ENCODE results near the gene FBXO31.
"Not testable (repeated sequence)": the region's sequence is repeated elsewhere in the genome, so short reads cannot be mapped to it uniquely, and the experiment has no call there.

FBXO31 gene

DNA sequence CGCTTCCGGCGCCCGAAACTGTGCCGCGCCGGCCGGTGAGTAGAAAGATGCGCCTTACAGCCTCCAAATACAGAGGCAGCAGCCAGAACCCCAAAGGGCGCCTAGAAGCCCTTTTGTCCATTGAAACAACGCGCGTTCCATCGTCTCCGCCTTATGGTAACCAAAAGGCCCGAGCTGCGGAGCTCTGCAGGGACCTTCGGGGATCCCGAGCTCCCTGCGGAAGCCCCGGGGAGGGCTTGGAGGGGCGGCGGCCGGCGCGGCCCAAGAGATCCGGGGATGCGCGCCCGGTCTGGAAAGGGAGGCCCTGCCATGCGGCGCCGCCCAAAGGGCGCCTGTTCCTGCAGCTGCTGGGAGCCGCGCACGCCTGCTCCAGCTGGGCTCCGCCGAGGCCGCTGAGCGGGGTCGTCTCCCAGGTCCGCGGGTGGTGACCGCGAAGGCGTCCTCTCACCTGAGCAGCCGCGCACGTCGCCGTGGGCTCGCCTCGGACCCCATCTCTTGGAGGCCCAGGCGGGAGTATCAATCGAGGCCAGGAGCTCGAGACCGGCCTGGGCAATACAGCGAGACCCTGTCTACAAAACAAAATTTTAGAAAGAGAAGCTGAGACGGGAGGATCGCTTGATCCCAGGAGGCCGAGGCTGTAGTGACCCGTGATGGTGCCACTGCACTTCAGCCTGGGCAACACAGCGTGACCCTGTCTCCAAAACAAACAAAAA is 742 bp upstream of the FBXO31 start:
- no peak for DNase-seq (ENCODE audit: low read depth)

DNA sequence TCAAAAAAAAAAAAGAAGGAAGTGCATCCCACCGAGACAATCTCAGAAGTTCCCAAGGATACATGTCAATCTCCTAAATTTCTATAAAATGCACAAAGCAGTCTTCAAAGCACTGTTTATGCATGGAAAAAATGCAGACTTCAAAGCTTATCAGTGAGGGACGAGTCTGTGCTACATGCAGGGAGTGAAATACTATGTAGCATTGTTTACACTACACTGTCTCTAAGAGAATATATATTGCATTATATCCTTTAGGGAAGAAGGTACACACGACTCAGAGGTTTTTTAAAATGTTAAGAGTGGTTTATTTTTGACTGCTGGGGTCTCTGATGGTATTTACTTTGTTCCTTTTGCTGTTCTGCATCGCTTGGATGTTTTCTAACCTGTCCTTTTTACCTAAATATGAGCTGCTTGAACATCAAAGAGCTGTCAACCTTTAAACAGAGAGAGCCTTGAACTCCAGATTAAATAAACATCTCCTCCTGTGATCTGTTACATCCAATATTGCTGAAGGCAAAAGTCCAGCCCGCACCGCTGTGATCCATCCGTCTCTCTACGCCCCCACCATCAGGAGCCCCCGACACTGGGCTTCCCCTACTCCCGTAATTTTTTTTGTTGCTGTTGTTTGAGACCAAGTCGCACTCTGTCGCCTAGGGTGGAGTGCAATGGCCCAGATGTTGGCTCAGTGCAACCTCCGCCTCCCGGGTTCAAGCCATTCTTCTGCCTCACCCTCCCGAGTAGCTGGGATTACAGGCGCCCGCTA is 1.4 kb downstream of the FBXO31 start:
- no peak for DNase-seq (ENCODE audit: low read depth)

DNA sequence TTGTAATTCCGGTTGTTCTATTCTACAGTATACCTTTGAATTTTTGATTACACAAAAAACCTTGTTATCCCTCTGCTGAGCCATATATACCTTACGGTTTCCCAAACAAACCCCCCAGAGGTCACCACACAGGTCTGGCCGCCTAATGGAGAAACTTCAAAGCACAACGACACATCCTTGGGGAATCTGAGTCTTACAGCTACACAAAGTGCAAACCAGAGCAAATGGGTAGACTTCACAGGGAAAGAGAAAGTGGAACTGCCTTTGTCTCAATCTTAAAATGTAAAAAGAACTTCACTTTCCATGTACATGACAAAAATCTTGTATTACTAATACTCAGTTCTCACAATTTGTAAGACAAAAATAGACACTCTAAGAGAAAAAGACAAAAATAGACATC is 2.7 kb downstream of the FBXO31 start:
- no peak for DNase-seq (ENCODE audit: low read depth)

DNA sequence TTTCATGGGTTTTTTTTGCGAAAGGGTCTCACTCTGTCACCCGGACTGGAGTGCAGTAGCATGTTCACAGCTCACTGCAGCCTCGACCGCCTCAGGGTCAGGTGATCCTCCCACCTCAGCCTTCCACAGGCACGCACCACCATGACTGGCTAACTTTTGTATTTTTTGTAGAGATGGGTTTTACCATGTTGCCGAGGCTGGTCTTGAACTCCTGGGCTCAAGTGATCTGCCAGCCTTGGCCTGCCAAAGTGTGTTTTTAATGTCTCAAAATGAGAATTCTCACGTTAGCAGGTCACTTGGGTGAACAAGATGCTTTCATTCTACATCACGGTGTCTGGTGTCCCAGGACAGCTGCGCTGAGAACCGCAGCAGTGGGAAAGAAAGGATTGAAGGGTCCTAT is 3.2 kb downstream of the FBXO31 start:
- DNase-seq (ENCODE audit: low read depth) = no peak

DNA sequence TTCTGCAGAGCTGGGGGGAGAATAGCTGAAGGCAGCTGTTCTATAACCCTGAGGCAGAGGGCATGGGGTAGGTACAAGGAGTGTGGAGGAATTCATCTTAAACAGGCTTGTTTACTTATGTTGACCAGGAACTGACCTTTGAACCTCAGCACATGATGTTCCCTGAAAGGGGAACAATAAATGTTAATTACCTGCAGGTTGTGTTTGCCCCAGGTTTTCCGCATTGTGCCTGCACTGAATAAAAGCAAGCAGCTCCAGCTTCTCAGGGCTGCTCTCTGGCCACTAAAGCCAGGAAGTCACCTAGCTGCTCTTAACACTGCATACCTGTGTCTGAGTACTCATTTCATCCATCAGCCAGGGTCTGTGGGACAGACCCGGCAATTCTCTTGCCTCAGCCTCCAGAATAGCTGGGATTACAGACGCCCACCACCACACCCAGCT is 4.2 kb downstream of the FBXO31 start:
- DNase-seq (ENCODE audit: low read depth) = not testable (repeated sequence)

DNA sequence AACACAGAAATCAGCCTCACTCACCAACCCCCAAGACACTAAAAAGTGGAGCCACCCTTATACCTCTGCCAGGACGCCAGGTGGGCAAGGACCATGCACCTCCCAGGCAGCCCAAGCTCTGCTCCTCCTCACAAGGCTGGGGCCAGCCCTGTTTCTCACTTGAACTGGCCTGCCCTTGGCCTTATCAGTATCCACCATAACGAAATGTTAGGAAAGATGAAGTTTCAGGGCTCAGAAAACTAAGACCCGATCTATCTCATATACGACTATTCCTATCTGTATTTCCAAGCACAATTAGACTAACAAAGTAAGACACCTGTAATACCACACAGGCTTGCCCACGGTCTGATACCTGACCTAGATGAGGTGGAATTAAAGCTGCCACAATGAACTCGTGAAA is 6.9 kb downstream of the FBXO31 start:
- no peak for DNase-seq (ENCODE audit: low read depth)

DNA sequence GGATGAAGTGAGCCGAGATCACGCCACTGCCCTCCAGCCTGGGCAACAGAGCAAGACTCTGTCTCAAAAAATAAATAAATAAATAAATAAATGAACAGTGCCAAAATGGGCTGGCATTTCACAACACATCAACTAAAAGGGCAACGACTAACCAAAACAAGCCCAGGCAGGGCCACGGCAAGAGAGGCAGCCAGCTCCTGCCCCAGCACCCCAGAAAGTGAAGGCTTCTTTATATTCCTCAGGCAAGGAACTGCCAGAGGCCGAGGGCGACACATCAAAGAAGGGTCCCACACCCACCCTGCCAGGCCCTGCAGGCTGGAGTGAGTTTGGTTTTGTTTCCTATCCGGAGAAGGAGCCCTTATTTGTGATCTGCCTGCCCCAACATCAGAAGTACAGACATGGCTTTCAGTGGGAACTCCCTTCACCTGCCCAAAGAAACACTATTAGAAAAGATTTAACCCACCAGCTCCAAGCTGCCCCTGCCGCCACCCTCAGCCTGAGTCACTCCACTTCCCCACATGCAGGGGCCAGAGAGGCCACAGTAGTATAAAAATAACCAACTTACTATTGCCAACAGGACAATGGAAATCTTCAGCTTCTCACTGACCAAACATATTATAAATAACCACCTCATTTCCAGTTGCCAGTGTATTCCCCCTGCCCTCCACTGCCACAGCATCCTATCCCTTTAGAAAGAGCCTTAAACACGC is 8.0 kb downstream of the FBXO31 start:
- no peak for DNase-seq (ENCODE audit: low read depth)

DNA sequence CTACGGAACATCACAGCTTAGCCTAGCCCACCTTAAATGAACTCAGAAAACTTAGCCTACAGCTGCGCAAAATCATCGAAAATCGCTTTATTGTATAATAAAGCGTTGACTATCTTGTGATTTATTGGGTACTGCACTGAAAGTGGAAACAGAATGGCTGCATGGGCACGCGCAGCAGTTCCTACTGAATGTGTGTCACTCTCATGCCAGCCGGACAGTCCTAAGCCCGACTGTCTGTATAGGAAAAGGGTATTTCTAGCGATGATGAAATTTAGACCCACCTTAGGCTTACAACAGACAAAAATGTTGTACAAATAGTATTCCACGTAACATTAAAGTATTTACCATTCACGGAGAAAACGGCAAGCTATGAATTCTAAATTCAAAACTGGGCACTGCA is 9.3 kb downstream of the FBXO31 start:
- no peak for DNase-seq (ENCODE audit: low read depth)

DNA sequence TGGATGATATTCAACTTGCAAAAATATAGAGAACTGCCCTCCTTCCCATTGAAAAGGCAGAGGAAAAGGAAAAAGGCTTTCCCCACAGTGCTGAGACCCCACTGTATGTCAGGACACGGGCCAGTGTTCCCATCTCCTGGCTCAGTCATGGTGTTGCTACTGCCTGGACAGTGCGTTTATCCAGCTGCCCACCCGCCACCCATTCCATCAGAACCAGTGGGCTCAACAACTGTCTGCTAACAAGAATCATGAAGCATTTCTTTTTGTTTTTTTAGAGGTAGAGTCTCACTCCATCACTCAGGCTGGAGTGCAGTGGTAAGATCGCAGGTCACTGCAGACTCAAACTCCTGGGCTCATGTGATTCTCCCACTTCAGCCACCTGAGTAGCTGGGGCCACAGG is 11.3 kb downstream of the FBXO31 start:
- no peak for DNase-seq (ENCODE audit: low read depth)

DNA sequence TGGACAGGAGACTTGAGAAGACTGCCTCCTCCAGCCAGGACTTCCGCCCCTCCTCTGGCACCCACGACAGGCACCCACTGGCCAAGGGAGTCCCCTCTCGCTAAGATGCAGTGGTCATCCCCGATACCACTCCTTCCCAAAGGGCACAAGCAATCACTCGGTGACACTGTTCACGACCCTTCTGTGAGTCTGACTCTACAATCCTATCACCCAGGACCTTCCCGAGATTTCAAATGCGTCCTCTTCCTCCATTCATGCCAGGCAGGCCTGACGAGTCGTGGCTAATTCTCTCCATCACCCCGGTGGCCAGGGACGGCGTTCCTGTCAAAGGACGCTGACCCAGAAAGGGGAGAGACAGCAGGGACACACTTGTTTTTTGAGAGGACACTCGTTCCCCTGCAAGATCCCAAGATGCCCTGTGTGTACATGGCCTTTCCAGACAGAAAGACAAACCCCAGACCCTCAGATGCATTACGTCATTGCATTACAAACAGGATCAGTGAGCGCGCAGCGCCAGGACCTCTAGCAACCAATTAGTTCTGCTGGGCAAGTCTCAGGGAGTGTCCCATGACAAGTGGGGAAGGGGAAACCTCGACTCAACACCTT is 12.2 kb downstream of the FBXO31 start:
- DNase-seq (ENCODE audit: low read depth) = no peak

DNA sequence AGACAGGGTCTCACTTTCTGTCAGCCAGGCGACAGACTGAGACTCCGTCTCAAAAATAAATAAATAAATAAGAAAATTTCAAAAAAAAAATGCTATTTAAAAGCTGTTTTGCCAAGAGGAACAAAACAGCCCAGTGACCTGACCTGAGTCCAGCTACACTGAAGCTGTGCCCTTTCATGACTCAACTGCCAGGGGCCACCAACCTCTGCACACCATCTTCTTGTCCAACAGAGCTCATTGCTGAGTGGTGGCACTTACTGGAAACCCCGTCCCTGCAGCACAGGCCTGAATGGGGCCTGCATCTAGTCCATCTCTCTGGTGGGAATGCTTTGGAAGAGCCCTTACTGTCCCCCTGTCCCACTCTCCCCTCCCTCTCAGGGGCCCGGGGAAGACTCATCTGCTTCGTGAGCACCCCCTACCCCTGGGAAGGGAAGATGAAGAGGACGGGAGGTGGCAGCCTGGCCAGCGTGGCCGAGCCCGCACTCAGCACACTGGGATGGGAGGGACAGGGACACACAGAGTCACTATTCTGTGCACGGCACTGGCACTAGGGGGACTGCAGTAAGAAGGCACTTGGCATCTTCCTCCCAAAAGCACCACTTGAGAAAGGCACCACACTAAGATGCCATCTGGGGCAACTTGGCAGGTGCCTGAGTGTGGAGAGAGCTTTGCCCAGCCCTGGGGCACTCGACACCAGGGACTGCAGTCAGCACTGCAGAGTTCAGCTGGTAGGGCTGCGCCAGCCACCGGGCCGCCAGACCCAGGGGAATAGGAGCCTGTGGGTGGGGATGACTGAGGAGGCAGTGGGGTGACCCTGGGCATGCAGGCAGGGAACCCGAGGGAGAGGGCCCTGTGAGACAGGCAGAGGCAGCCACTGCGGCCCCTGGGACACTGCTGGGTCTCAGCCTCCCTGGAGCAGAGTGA is 13.5 kb downstream of the FBXO31 start:
- no peak for DNase-seq (ENCODE audit: low read depth)

DNA sequence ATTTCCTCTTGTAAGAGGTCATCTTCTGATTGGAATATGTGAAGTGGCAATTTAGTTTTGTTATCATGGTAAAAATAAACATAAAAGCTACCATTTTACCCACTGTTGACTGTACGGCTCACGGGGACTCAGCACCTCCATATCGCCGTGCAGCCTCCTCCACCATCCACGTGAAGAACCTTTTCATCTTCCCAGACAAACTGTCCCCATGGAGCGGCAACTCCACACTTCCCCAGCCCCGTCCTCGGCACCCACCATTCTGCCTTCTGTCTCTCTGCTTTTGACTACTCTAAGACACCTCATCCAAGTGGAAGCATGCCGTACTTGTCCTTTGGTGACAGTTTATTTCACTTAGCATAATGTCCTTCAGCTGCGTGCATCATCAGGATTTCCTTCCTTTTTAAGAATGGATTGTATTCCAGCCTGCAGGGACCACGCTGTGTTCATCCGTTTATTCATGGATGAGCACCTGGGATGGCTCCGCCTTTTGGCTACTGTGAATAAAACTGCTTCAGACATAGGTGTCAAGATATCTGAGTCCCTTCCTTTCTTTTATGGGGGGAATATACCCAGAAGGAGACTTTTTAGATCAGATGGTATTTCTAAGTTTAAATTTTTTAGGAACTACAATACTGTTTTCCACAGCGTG is 14.3 kb downstream of the FBXO31 start:
- DNase-seq (ENCODE audit: low read depth) = no peak

DNA sequence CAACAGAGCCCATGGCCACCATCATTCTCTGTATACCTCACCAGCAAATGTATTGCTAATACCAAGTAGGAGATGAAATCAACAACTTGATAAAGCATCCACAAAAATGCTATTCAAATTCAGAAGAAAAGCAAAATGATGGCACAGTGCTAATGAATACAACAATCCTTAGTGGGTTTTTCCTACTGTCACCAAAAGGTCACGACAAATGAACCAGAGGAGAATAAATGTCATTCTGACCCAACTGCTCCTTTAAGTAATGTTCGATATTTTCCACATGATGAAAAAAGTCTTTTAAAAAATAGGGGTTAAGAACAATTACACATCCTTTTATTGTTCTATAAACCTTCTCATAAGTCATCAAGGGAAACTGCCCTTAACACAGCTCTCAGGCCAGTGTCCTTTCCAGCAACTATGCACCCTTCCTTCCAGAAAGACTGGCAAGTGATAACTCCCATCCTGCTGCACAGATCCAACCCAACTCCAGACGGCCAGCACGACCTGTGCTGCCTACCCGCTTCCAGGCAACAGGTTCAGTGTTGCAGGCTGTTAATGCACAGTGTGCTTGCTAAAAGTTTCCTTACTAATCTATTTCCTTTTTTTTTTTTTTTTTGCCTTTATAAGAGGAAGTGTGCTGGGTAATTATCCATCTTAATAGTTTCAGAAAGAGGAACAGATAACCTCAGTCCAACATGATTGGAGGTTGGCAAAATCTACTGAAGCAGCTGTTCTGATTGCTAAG is 15.4 kb downstream of the FBXO31 start:
- DNase-seq (ENCODE audit: low read depth) = no peak

DNA sequence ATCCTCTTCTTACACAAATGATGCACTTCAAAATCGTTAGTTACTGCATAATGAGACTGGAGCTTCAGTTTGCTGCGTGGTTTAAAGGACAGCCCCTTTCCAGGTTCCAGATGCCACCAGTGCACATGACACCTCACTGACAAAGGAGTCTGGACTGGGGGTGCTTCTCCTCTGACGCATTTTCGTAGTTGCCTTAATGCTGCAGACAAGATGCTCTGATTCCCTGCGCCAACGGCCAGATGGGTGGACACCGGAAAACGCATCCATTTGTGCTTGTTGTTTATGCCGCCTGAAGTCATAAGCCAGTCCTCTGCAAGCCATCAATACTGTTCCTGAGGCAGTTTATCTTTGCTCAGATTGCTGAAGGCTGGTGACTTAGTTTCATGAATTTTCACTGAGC is 16.0 kb downstream of the FBXO31 start:
- no peak for DNase-seq (ENCODE audit: low read depth)

DNA sequence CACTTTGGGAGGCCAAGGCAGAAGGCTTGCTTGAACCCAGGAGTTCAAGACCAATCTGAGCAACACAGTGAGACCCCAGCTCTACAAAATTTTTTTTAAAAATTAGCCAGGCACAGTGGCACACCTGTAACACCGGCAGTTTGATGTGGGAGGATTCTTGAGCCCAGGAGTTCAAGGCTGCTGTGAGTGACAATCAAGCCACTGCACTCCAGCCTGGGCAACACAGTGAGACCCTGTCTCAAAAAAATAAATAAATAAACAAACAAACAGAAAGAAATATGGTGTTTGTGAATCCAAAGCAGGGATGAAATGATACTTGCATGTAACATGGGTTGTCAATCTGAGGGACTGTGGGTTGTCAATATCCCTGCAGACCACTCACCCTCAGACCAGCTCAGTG is 16.6 kb downstream of the FBXO31 start:
- DNase-seq (ENCODE audit: low read depth) = no peak

DNA sequence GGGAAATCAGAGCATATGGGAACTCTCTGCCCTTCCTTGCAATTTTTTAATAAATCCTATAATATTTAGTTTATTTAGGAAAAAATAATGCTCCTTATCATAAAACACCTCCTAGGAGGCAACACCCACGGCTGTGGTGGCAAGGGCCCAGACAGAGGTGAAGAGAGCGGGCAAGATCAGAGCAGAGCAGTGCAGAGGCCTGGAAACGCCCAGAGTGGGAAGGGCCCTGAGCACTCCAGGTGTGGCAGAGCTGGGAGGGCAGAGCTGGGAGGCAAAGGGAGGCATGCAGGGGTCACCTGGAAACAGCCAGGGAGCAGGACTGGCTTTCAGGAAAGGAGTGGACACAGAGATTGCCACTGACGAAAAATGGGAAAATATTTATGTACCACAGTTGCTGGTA is 17.3 kb downstream of the FBXO31 start:
- DNase-seq (ENCODE audit: low read depth) = no peak

DNA sequence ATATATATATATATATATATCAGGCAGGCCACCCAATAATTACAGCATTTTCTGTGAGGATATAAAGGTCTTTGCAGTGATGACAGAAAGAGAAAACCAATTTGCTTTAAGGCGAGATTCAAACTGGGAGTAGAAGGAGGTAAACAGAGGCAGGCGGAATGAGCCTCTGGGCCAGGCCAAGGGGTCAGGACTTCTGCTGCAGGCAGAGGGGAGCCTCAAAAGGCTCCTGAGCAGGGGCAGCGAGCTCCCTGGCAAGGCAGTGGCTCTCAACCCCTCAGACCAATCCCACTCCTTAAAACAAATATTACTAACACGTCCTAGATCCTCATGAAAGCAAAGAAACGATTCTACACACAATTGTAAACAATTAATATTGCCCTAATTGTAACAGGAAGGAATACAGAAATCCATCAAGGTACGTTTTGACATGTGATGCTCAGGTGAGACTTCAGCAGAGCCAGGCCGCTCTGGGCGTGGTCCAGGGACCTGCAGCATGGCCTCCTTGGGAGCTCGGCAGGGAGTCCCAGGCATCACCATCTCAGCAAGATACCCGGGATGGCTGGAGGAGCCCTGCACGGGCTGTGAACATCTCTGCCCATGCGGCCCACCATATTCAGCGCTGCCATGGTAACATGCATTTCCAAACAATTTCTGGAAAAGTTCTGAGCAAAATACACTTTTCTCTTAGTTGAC is 18.4 kb downstream of the FBXO31 start:
- DNase-seq (ENCODE audit: low read depth) = no peak

DNA sequence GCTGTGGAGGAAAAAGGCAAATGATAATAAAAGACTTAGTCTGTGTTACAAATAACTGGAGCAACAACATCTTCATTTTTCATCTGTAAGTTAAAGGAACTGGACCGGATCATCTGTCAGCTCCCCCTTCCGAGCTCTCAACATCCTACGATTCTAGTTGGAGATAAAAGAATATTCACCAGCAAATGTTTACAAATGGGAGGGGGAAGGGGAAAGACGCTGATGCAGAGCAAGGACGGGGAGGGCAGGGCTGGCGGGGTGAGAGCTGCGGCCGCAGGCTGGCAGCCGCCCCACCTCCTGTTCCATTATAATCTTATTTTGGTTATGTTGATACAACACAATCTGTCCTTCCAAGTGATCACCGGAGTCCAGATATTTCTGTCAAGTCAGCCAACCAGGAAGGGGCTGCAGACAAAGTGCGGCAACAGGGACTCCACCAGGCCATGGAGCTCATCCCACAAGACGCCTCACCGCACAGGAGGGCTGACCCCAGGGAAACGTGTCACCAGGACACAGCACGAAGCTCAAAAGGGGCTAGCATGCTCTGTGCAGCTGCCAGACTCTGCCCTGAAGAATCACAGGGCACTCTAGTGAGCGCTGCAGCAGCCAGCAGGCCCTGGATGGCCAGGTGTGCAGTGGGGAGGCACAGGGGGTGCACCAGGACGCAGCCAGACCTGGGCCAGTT is 19.7 kb downstream of the FBXO31 start:
- no peak for DNase-seq (ENCODE audit: low read depth)
